HepG2 (cell line): ENCODE results near the gene HLA-DMB. TPM values are rescaled to one million over a fixed set of nuclear protein-coding genes. Genes with fewer than 3 reads are reported as not detected.

Source experiments
- ATM ChIP-seq: fragments of 450-650 bp; IDR thresholded peaks from 2 replicates; pipeline ENCODE4 v1.7.1; 2017; ENCODE audit warnings: mild to moderate bottlenecking, borderline replicate concordance
- GATAD2A ChIP-seq: IDR thresholded peaks from 2 replicates; pipeline ENCODE4 v1.6.1; 2016
- GMEB2 ChIP-seq: IDR thresholded peaks from 2 replicates; pipeline ENCODE4 v1.6.1; 2016; ENCODE audit warnings: missing biosample characterization, missing genetic modification reagents, low read depth
- HMGA1 ChIP-seq: sonication (generic); formaldehyde crosslinking; conservative IDR thresholded peaks from 2 replicates; pipeline ENCODE4 v1.4.0; 2020; ENCODE audit warnings: missing genetic modification reagents
- HNRNPL ChIP-seq: fragments of 200-400 bp; formaldehyde crosslinking; IDR thresholded peaks from 2 replicates; pipeline ENCODE4 v1.6.1; 2017; ENCODE audit warnings: mild to moderate bottlenecking, low read depth, low read length
- HNRNPLL ChIP-seq: fragments of 200-400 bp; formaldehyde crosslinking; IDR thresholded peaks from 2 replicates; pipeline ENCODE4 v1.6.1; 2017; ENCODE audit warnings: mild to moderate bottlenecking, low read depth, low read length; ENCODE audit not compliant: poor library complexity, severe bottlenecking
- HOXA5 ChIP-seq: sonication (generic); formaldehyde crosslinking; IDR thresholded peaks from 2 replicates; pipeline ENCODE4 v1.4.0; 2020; ENCODE audit warnings: missing genetic modification reagents
- ISX ChIP-seq: sonication (generic); formaldehyde crosslinking; conservative IDR thresholded peaks from 2 replicates; pipeline ENCODE4 v1.5.0; 2020; ENCODE audit warnings: missing genetic modification reagents
- MED8 ChIP-seq: sonication (generic); formaldehyde crosslinking; IDR thresholded peaks from 2 replicates; pipeline ENCODE4 v1.8.1; 2023; ENCODE audit warnings: mild to moderate bottlenecking, missing genetic modification reagents; ENCODE audit not compliant: insufficient replicate concordance
- MIER2 ChIP-seq: IDR thresholded peaks from 2 replicates; pipeline ENCODE4 v1.6.1; 2016; ENCODE audit warnings: missing biosample characterization, missing genetic modification reagents
- MTF2 ChIP-seq: sonication (generic); formaldehyde crosslinking; IDR thresholded peaks from 2 replicates; pipeline ENCODE4 v1.5.0; 2020; ENCODE audit warnings: missing genetic modification reagents, borderline replicate concordance
- NCOA5 ChIP-seq: sonication (generic); formaldehyde crosslinking; IDR thresholded peaks from 2 replicates; pipeline ENCODE4 v1.4.0; 2020; ENCODE audit warnings: missing genetic modification reagents
- NCOR1 ChIP-seq: fragments of 200-600 bp; sonication (generic); IDR thresholded peaks from 2 replicates; pipeline ENCODE4 v1.7.0; 2017; ENCODE audit warnings: antibody characterized with exemption, low read length, borderline replicate concordance
- PAXIP1 ChIP-seq: sonication (generic); formaldehyde crosslinking; conservative IDR thresholded peaks from 2 replicates; pipeline ENCODE4 v1.4.0; 2020; ENCODE audit warnings: mild to moderate bottlenecking, missing genetic modification reagents, moderate library complexity
- PHF8 ChIP-seq: sonication (generic); formaldehyde crosslinking; IDR thresholded peaks from 2 replicates; pipeline ENCODE4 v1.5.0; 2020; ENCODE audit warnings: missing genetic modification reagents
- RBFOX2 ChIP-seq: fragments of 200-400 bp; formaldehyde crosslinking; IDR thresholded peaks from 2 replicates; pipeline ENCODE4 v1.6.1; 2017; ENCODE audit warnings: low read depth, mild to moderate bottlenecking, low read length
- TBX3 ChIP-seq: fragments of 450-650 bp; IDR thresholded peaks from 2 replicates; pipeline ENCODE4 v1.6.1; 2017; ENCODE audit warnings: antibody characterized with exemption, mild to moderate bottlenecking, inconsistent platforms, borderline replicate concordance
- ZNF224 ChIP-seq: sonication (generic); formaldehyde crosslinking; IDR thresholded peaks from 2 replicates; pipeline ENCODE4 v1.5.0; 2020; ENCODE audit warnings: mild to moderate bottlenecking, missing genetic modification reagents
- ZNF263 ChIP-seq: sonication (generic); formaldehyde crosslinking; IDR thresholded peaks from 2 replicates; pipeline ENCODE4 v1.4.0; 2020; ENCODE audit warnings: missing genetic modification reagents
- ZNF33B ChIP-seq: sonication (generic); formaldehyde crosslinking; IDR thresholded peaks from 2 replicates; pipeline ENCODE4 v1.5.1; 2020; ENCODE audit warnings: mild to moderate bottlenecking, missing genetic modification reagents
- ZNF614 ChIP-seq: IDR thresholded peaks from 2 replicates; pipeline ENCODE4 v1.6.1; 2018; ENCODE audit warnings: missing biosample characterization, missing genetic modification reagents, inconsistent platforms, borderline replicate concordance
- ZNF710 ChIP-seq: sonication (generic); formaldehyde crosslinking; IDR thresholded peaks from 2 replicates; pipeline ENCODE4 v1.5.0; 2020; ENCODE audit warnings: mild to moderate bottlenecking, missing genetic modification reagents, borderline replicate concordance
- ZNF788 ChIP-seq: sonication (generic); formaldehyde crosslinking; IDR thresholded peaks from 2 replicates; pipeline ENCODE4 v1.5.0; 2020; ENCODE audit warnings: mild to moderate bottlenecking, missing genetic modification reagents, borderline replicate concordance
- polyA plus RNA-seq, 8 experiments: library from polyadenylated mRNA; depleted of rRNA in 3 of 8; stranded (reverse) in 7 of 8; unstranded in 1 of 8; fragments of >200 nt; fragmentation: Illumina TruSeq in 4 of 8; extraction: Trizol in 4 of 8; gene quantifications; 2 replicates each; pipeline versions ENCODE4 v1.2.1 to v1.2.3, GENCODE V29; 2011 to 2016; ENCODE audit warnings: low read depth in 4 of 8, missing spikeins in 1 of 8, mixed read lengths in 1 of 8; ENCODE audit not compliant: insufficient read depth in 1 of 8
- total RNA-seq, 5 experiments: library from RNA; depleted of rRNA; stranded (reverse); fragments of >200 nt; fragmentation: Illumina TruSeq; extraction: Trizol; gene quantifications; 2 replicates each; pipeline ENCODE4 v1.2.3, GENCODE V29; 2016; ENCODE audit warnings: low read depth in 1 of 5

The HLA-DMB gene
- total and polyA plus RNA-seq, 2 of the 13 experiments (the other 11 are each of a cell fraction or from before 2014, with no cell fraction given), result not detected

- TF ChIP-seq ZNF710 (CRISPR knock-in tag), result no peak; the same call in 1 of the 2 replicates
- TF ChIP-seq MTF2 (CRISPR knock-in tag), result no peak; the same call in 1 of the 2 replicates
- peak; percentile 92 for TF ChIP-seq PHF8
- TF ChIP-seq ZNF788 (CRISPR knock-in tag), result peak; percentile 81; the same call in 1 of the 2 replicates
- TF ChIP-seq HNRNPLL, result peak; percentile 91
- TF ChIP-seq HNRNPL, result peak; percentile 73; the same call in 1 of the 2 replicates
- TF ChIP-seq ZNF33B (CRISPR knock-in tag), result peak; percentile 96
- TF ChIP-seq PAXIP1 (CRISPR knock-in tag), result peak; percentile 30; the same call in 1 of the 2 replicates
- TF ChIP-seq TBX3, result no peak
- TF ChIP-seq ZNF224, result peak; percentile 62; the same call in 1 of the 2 replicates
- no peak for TF ChIP-seq NCOR1
- peak; percentile 43; the same call in 1 of the 2 replicates for TF ChIP-seq GMEB2 (CRISPR knock-in tag)
- TF ChIP-seq ATM, result no peak
- 0 out of 2 replicates have a peak, but pooled peaks have one; percentile 8 for TF ChIP-seq MIER2
- TF ChIP-seq GATAD2A (CRISPR knock-in tag), result peak; percentile 44; the same call in 1 of the 2 replicates
- TF ChIP-seq RBFOX2, result peak; percentile 77
- no peak for TF ChIP-seq ISX (CRISPR knock-in tag)
- TF ChIP-seq ZNF263, result no peak; the same call in 1 of the 2 replicates
- TF ChIP-seq HMGA1 (CRISPR knock-in tag), result no peak
- peak; percentile 1 for TF ChIP-seq MED8 (CRISPR knock-in tag)
- TF ChIP-seq HOXA5 (CRISPR knock-in tag), result peak; percentile 91; the same call in 1 of the 2 replicates
- no peak; the same call in 1 of the 2 replicates for TF ChIP-seq ZNF614 (CRISPR knock-in tag)
- TF ChIP-seq NCOA5, result no peak
Measured at GRCh38 chr6:32894085-32895005, 46.5 kb downstream of the HLA-DMB start (continued).
